SU-DHL-6 (cell line): ENCODE measurements around the gene SFN.

Experiments
- H2AFZ ChIP-seq: fragments of 200-600 bp; sonication (generic); 2 replicates; pipeline ENCODE4 v1.6.1; 2014; ENCODE audit warnings: low read depth, mild to moderate bottlenecking, moderate library complexity, mixed read lengths, antibody characterized with exemption, low read length; ENCODE audit not compliant: severe bottlenecking
- H3F3A ChIP-seq: fragments of 200-600 bp; shearing (Covaris generic); 2 replicates; pipeline ENCODE4 v1.6.0; 2016; ENCODE audit warnings: antibody characterized with exemption, mild to moderate bottlenecking; ENCODE audit not compliant: insufficient read depth
- H3K27ac ChIP-seq: fragments of 200-600 bp; sonication (generic); 2 replicates; pipeline ENCODE4 v1.5.1; 2016; ENCODE audit warnings: low read depth, mild to moderate bottlenecking, low read length, moderate library complexity, mixed read lengths
- H3K27me3 ChIP-seq: fragments of 200-600 bp; sonication (generic), shearing (Covaris generic); 2 replicates; pipeline ENCODE4 v1.6.0; 2014; ENCODE audit warnings: mild to moderate bottlenecking, low read length
- H3K36me3 ChIP-seq: fragments of 200-600 bp; sonication (generic); 2 replicates; pipeline ENCODE4 v1.6.1; 2014; ENCODE audit warnings: mild to moderate bottlenecking, low read length, mixed read lengths
- H3K4me2 ChIP-seq: fragments of 300-600, 200-600 bp; shearing (Covaris generic), sonication (generic); 2 replicates; pipeline ENCODE4 v1.6.0; 2014; ENCODE audit warnings: low read length, low read depth, mild to moderate bottlenecking; ENCODE audit not compliant: poor library complexity, severe bottlenecking
- H3K4me3 ChIP-seq: fragments of 200-600 bp; sonication (generic); 2 replicates; pipeline ENCODE4 v1.5.1; 2014; ENCODE audit warnings: antibody characterized with exemption, low read length, mild to moderate bottlenecking, mixed read lengths; ENCODE audit not compliant: insufficient read depth, poor library complexity, severe bottlenecking
- H3K79me2 ChIP-seq: fragments of 200-600 bp; sonication (generic); 2 replicates; pipeline ENCODE4 v1.6.1; 2014; ENCODE audit warnings: mild to moderate bottlenecking, low read length, moderate library complexity; ENCODE audit not compliant: insufficient read depth
- H3K9ac ChIP-seq: fragments of 200-600 bp; sonication (generic); 2 replicates; pipeline ENCODE4 v1.7.0; 2014; ENCODE audit warnings: mild to moderate bottlenecking, low read length
- H3K9me2 ChIP-seq: fragments of 200-600 bp; sonication (generic); replicated peaks from 2 replicates; pipeline ENCODE4 v1.6.1; 2014; ENCODE audit warnings: low read length; ENCODE audit not compliant: insufficient read depth
- H3K9me3 ChIP-seq: fragments of 200-600 bp; sonication (generic); 2 replicates; pipeline ENCODE4 v1.6.1; 2014; ENCODE audit warnings: low read length, mixed read lengths; ENCODE audit not compliant: insufficient read depth
- H4K20me1 ChIP-seq: fragments of 200-600 bp; sonication (generic); 2 replicates; pipeline ENCODE4 v1.6.1; 2014; ENCODE audit warnings: low read depth, mild to moderate bottlenecking, antibody characterized with exemption, low read length, moderate library complexity, mixed read lengths
- EZH2phosphoT487 ChIP-seq: fragments of 200-600 bp; sonication (generic), shearing (Covaris generic); conservative IDR thresholded peaks from 2 replicates; pipeline ENCODE4 v1.6.1; 2018; ENCODE audit warnings: mild to moderate bottlenecking, antibody characterized with exemption, low read length, moderate library complexity, mixed read lengths
- TF ChIP-seq, protein P1 (sequence below): fragments of 200-600 bp; sonication (generic); IDR thresholded peaks from one replicate; pipeline ENCODE4 v1.5.1; 2017; ENCODE audit warnings: antibody characterized with exemption, mild to moderate bottlenecking, low read length, moderate library complexity; ENCODE audit not compliant: insufficient read depth, poor library complexity, severe bottlenecking

Gene SFN

DNA sequence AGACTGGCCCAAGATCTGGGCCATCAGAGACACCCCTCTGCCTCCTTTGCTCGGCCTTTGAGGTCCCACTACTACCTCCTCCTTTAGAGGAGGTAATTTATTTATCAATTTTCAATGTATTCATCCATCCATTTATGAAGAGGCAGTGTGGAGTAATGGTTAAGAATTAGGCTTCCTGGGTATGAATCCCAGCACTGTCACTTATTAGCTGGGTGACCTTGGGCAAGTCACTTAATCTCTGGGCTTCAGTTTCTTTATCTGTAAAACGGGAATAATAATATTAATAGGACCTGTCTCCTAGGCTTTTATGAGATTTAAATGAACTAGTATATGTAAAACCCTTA, 49.2 kb downstream of the SFN start:
- Histone ChIP-seq H3K27me3 (no peaks in the 10 kb centered on the region), H3K4me2 (no peak overlapping the region), H3K4me3 (no peak overlapping the region), H2AFZ (no peak overlapping the region), H3K79me2 (no peaks in the 10 kb centered on the region), H3F3A (no peaks in the 10 kb centered on the region), H3K9me3 (no peaks in the 10 kb centered on the region), H4K20me1 (no peaks in the 10 kb centered on the region), H3K9me2 (no peaks in the 10 kb centered on the region), H3K9ac (no peak overlapping the region), H3K27ac (no peak overlapping the region), H3K36me3 (no peaks in the 10 kb centered on the region)
- TF ChIP-seq, protein P1, sequence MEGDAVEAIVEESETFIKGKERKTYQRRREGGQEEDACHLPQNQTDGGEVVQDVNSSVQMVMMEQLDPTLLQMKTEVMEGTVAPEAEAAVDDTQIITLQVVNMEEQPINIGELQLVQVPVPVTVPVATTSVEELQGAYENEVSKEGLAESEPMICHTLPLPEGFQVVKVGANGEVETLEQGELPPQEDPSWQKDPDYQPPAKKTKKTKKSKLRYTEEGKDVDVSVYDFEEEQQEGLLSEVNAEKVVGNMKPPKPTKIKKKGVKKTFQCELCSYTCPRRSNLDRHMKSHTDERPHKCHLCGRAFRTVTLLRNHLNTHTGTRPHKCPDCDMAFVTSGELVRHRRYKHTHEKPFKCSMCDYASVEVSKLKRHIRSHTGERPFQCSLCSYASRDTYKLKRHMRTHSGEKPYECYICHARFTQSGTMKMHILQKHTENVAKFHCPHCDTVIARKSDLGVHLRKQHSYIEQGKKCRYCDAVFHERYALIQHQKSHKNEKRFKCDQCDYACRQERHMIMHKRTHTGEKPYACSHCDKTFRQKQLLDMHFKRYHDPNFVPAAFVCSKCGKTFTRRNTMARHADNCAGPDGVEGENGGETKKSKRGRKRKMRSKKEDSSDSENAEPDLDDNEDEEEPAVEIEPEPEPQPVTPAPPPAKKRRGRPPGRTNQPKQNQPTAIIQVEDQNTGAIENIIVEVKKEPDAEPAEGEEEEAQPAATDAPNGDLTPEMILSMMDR, result no peak
- TF ChIP-seq EZH2phosphoT487, result no peak

GRCh38 chr1:26913389-26913753, 50.4 kb downstream of the SFN start:
- Histone ChIP-seq H3K4me2 (no peak overlapping the region), H3K9me3 (no peaks in the 10 kb centered on the region), H3F3A (no peaks in the 10 kb centered on the region), H3K79me2 (no peaks in the 10 kb centered on the region), H3K27ac (no peak overlapping the region), H2AFZ (no peak overlapping the region), H3K9me2 (no peaks in the 10 kb centered on the region), H3K9ac (no peak overlapping the region), H3K4me3 (no peak overlapping the region), H3K36me3 (no peaks in the 10 kb centered on the region), H3K27me3 (no peaks in the 10 kb centered on the region), H4K20me1 (no peaks in the 10 kb centered on the region)
- no peak for TF ChIP-seq EZH2phosphoT487
- TF ChIP-seq, protein P1, result no peak
